HG03432 (cell line): ENCODE data around the gene EVA1A.

Experiments
- ATAC-seq: cut with Tn5 transposase; IDR thresholded peaks from one replicate; pipeline ENCODE4 v1.9.1; 2021; ENCODE audit warnings: mild to moderate bottlenecking, moderate library complexity; ENCODE audit not compliant: unreplicated experiment

EVA1A gene

DNA sequence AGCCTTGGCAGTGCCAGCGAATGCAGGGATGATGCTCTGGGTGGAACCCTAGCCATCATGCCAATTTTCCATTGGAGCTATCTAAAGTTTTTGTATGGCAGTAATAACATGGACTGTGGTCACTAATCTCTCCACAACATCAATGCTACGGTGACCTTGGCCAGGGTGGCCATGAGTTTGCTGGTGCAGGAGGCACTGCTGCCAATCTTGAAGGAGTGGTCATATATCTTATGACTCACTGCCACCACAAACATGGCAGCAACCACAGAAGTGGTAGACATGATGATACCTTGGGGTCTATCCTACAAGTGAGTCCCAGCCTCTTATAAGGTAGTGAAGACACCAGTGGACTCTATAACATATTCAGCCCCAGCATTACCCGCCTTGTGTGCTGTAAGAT, 104.6 kb downstream of the EVA1A start:
- no peak for ATAC-seq

GRCh38 chr2:75454241-75454620, 106.5 kb downstream of the EVA1A start:
- no peak for ATAC-seq

DNA sequence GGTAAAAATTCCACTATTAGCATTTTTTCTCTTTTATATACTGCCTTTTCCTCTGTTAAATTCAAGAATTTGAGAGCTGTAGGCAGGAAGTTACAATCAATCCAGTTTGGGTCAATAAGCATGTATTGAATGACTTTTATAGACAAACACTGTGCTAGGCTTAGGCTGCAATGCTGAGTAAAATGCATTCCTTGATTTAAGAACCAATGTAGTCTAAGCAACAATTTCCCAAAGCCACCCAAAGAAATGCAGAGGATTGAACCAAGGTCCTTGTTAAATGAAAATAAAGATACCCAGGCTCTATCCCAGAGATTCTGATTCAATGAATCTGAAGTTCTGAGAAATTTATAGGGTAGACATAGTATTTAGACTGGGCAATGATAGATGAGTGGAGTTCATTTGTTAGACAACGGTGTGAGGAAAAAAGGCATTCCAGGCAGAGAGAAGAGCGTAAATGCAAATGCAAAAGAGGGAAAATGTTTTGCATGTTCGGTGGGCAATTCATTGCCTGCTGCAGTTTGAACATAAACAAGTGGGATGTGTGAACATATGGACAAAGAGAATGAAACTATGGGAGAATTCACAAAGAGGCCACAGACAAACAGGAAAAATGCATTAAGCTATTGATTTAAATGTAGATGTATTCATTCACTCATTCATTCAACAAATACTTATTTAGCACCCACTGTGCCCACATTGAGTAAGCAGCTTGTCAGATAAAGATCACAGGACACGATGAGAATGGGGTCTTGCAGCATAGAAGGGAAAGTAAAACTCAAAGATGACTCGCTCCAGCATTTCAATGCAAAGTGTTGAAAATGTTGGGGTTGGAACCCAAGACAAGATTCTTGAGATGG, 107.1 kb downstream of the EVA1A start:
- ATAC-seq, result no peak

- ATAC-seq, result no peak
Measured at GRCh38 chr2:75450068-75450467, 110.7 kb downstream of the EVA1A start.

GRCh38 chr2:75447176-75447575, 113.6 kb downstream of the EVA1A start:
- no peak for ATAC-seq
